Jurkat, Clone E6-1 (cell line): ENCODE data around the gene RASA1.
A peak's percentile ranks its signal among the peaks of the same experiment; 100 is the strongest.
"Not testable (repeated sequence)": the region's sequence is repeated elsewhere in the genome, so short reads cannot be mapped to it uniquely, and the experiment has no call there.

Experiments used
- DNase-seq: peaks from one replicate; pipeline ENCODE4 v3.0.0-alpha.2; 2011; ENCODE audit warnings: low read depth, low spot score
- H3K4me3 ChIP-seq: 2 replicates; pipeline ENCODE4 v1.5.1; 2011; ENCODE audit warnings: mild to moderate bottlenecking, low read length, control low read depth, moderate library complexity

The RASA1 gene

GRCh38 chr5:87277279-87277835 is 9.7 kb downstream of the RASA1 start:
- DNase-seq: no peak

GRCh38 chr5:87278590-87279100 is 11.0 kb downstream of the RASA1 start:
- no peak overlapping the region for H3K4me3 ChIP-seq
- no peak for DNase-seq

More at GRCh38 chr5:87277279-87277835, 9.7 kb downstream of the RASA1 start:
- H3K4me3 ChIP-seq: no peak overlapping the region

GRCh38 chr5:87282269-87282668 is 14.6 kb downstream of the RASA1 start:
- DNase-seq: peak; percentile 57
- no peak overlapping the region for H3K4me3 ChIP-seq

- DNase-seq: not testable (repeated sequence)
Measured at GRCh38 chr5:87287266-87287665, 19.6 kb downstream of the RASA1 start.

GRCh38 chr5:87298692-87299362 is 31.1 kb downstream of the RASA1 start:
- DNase-seq: no peak
- H3K4me3 ChIP-seq: no peak overlapping the region

More at GRCh38 chr5:87287266-87287665, 19.6 kb downstream of the RASA1 start:
- H3K4me3 ChIP-seq: not testable (repeated sequence)

GRCh38 chr5:87300176-87300575 is 32.5 kb downstream of the RASA1 start:
- no peak overlapping the region for H3K4me3 ChIP-seq
- no peak for DNase-seq

- no peak for DNase-seq
- H3K4me3 ChIP-seq: no peak overlapping the region
Measured at GRCh38 chr5:87300744-87301143, 33.1 kb downstream of the RASA1 start.

- no peak for DNase-seq
- H3K4me3 ChIP-seq: no peak overlapping the region
Measured at GRCh38 chr5:87302061-87302460, 34.4 kb downstream of the RASA1 start.

GRCh38 chr5:87303324-87303723 is 35.6 kb downstream of the RASA1 start:
- DNase-seq: no peak
- no peak overlapping the region for H3K4me3 ChIP-seq

- H3K4me3 ChIP-seq, DNase-seq: not testable (repeated sequence)
Measured at GRCh38 chr5:87306090-87306489, 38.4 kb downstream of the RASA1 start.

- no peak overlapping the region for H3K4me3 ChIP-seq
- DNase-seq: no peak
Measured at GRCh38 chr5:87307796-87308423, 40.2 kb downstream of the RASA1 start.

GRCh38 chr5:87311405-87312279 is 44.0 kb downstream of the RASA1 start:
- H3K4me3 ChIP-seq: no peak overlapping the region
- no peak for DNase-seq

GRCh38 chr5:87313216-87313615 is 45.5 kb downstream of the RASA1 start:
- H3K4me3 ChIP-seq: no peak overlapping the region
- no peak for DNase-seq

GRCh38 chr5:87319469-87319868 is 51.8 kb downstream of the RASA1 start:
- no peak overlapping the region for H3K4me3 ChIP-seq
- DNase-seq: no peak

GRCh38 chr5:87321605-87322004 is 53.9 kb downstream of the RASA1 start:
- no peak for DNase-seq

GRCh38 chr5:87322381-87322780 is 54.7 kb downstream of the RASA1 start:
- no peak for DNase-seq
- no peak overlapping the region for H3K4me3 ChIP-seq

More at GRCh38 chr5:87321605-87322004, 53.9 kb downstream of the RASA1 start:
- no peak overlapping the region for H3K4me3 ChIP-seq

GRCh38 chr5:87327998-87328397 is 60.3 kb downstream of the RASA1 start:
- H3K4me3 ChIP-seq: no peak overlapping the region
- DNase-seq: no peak

- H3K4me3 ChIP-seq: no peak overlapping the region
- DNase-seq: no peak
Measured at GRCh38 chr5:87329114-87329513, 61.4 kb downstream of the RASA1 start.

GRCh38 chr5:87339986-87340385 is 72.3 kb downstream of the RASA1 start:
- DNase-seq: no peak
- no peak overlapping the region for H3K4me3 ChIP-seq
